Vagina (tissue), 2 donors: ENCODE data around the gene MC2R.

Experiments
- POLR2A ChIP-seq, 2 donors: fragments of 450-650 bp; IDR thresholded peaks; one replicate each; pipeline ENCODE4 v1.6.1; 2017; ENCODE audit warnings: antibody characterized with exemption in 2 of 2, mild to moderate bottlenecking in 2 of 2, moderate library complexity in 2 of 2
- POLR2AphosphoS5 ChIP-seq, 2 donors: sonication (generic); formaldehyde crosslinking; IDR thresholded peaks; one replicate each; pipeline ENCODE4 v1.9.0; 2017; ENCODE audit warnings: antibody characterized with exemption in 2 of 2, mild to moderate bottlenecking in 2 of 2, low read depth in 1 of 2; ENCODE audit not compliant: insufficient read depth in 1 of 2
- TF ChIP-seq, protein P1 (sequence below), 3 experiments: fragments of 450-650 bp in 2 of 3; fragments of 200-600 bp in 1 of 3; sonication (generic) in 1 of 3; IDR thresholded peaks; one replicate each; pipeline ENCODE4 v1.5.1; 2017 to 2019; ENCODE audit warnings: antibody characterized with exemption in 3 of 3, mild to moderate bottlenecking in 2 of 3, moderate library complexity in 2 of 3

DNA sequence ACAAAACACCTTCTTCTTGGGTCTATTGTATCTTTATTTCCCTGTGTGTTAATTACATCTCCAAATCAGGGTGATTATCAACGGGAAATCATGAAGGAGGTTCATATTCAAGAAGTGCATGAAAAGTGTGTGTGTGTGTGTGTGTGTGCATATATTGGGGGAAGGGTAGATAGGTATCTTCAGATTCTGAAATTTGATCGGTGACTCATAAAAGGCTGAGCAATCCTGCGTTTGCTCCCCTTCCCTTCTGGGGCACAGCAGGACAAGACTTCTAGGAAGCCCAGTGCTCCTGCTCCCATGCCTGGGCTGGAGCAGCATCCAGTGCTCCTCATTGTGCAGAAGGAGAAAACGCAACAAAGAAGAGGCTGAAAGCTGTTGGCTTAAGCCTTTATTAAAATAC, 65.5 kb downstream of the MC2R start:
- TF ChIP-seq POLR2A (IDR thresholded peaks at IDR 0.05) = no peak
- TF ChIP-seq, protein P1, sequence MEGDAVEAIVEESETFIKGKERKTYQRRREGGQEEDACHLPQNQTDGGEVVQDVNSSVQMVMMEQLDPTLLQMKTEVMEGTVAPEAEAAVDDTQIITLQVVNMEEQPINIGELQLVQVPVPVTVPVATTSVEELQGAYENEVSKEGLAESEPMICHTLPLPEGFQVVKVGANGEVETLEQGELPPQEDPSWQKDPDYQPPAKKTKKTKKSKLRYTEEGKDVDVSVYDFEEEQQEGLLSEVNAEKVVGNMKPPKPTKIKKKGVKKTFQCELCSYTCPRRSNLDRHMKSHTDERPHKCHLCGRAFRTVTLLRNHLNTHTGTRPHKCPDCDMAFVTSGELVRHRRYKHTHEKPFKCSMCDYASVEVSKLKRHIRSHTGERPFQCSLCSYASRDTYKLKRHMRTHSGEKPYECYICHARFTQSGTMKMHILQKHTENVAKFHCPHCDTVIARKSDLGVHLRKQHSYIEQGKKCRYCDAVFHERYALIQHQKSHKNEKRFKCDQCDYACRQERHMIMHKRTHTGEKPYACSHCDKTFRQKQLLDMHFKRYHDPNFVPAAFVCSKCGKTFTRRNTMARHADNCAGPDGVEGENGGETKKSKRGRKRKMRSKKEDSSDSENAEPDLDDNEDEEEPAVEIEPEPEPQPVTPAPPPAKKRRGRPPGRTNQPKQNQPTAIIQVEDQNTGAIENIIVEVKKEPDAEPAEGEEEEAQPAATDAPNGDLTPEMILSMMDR (IDR thresholded peaks at IDR 0.05) = no peak
- TF ChIP-seq POLR2AphosphoS5 (IDR thresholded peaks at IDR 0.05; ENCODE audit: insufficient read depth in 1 of 2, low read depth in 1 of 2) = no peak
